Spleen (tissue), 7 donors: ENCODE measurements around the gene AP4B1.

Experiments
- CTCF ChIP-seq, 11 experiments: fragments of 200-600 bp in 7 of 11; fragments of 450-650 bp in 4 of 11; sonication (generic) in 4 of 11; IDR thresholded peaks in 8 of 11; conservative IDR thresholded peaks in 3 of 11; 1 replicate in 7 of 11; 2 replicates in 4 of 11; pipeline versions ENCODE4 v1.4.0 to v1.8.0; 2016 to 2021; ENCODE audit warnings: antibody characterized with exemption in 11 of 11, inconsistent platforms in 4 of 11, mild to moderate bottlenecking in 1 of 11
- POLR2AphosphoS5 ChIP-seq, 3 donors: sonication (generic); formaldehyde crosslinking; IDR thresholded peaks; one replicate each; pipeline ENCODE4 v1.5.1; 2017; ENCODE audit warnings: antibody characterized with exemption in 3 of 3
- donor health status: DM: no; HTN: no; CAD: no; lungs with moderate emphysema.
- donor health status: DM: no; HTN: no; CAD: no.
- donor health status: DM: no; HTN: no; CAD: no.

DNA sequence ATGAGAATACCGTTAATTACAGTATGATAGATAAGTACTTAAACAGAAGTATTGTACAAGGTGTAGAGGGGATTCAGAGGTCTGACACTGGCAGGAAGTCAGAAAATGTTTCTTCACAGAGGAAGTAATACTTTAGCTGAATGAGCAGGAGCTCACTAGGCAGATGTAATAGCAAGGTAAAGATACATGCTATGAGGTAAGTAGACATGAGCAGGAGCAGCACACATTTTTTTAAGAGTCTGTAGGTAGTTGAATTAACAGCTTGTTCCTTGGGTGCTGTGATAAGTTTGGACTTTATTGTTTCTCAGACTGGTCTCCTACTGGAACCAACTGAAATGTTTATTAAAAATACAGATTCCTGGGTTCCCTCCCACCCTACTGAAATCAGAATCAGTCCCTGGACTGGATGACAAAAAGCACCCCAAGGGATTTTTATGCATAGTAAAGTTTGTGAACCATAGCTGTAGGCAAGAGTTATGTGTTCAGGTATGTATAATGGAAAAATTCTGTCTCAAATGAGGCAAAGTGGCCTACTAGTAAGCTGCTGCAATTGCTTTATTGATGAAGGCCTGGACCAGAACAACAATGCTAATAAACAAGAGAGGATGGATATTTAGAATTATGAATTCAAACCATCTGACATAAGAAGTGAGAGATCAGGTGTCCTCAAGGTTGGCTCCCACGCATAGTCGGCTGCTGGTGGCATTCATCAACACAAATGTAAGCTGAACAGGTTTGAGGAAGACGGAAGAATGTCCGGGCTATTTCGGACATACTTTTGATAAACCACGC is 902 bp downstream of the AP4B1 start:
- TF ChIP-seq CTCF (IDR thresholded peaks at IDR 0.05 in 8 of 11, conservative IDR thresholded peaks at IDR 0.05 in 3 of 11) (no peak), POLR2AphosphoS5 (IDR thresholded peaks at IDR 0.05) (no peak)
